Stimulated activated CD4-positive, alpha-beta T cell treated with anti-CD3 and anti-CD28 coated beads, Interleukin-15, amount 100 ng/mL, for 48 hours (primary cell): ENCODE results near the gene PKNOX2.

ENCODE experiments used
- DNase-seq, 2 donors: peaks; one replicate each; pipeline ENCODE4 v3.0.0-alpha.2; 2020; ENCODE audit warnings: low read depth in 2 of 2

The PKNOX2 gene

GRCh38 chr11:125164422-125165110 is at the start of gene PKNOX2:
Gene PKNOX2, plus strand, starts transcription at chr11:125164751. Its CDS starts 186,555 bp downstream, at chr11:125351306.
- DNase-seq = peak; percentile 45 to 61

- DNase-seq = no peak
Measured at GRCh38 chr11:125117429-125117828, 47.1 kb upstream of the PKNOX2 start.

GRCh38 chr11:125123194-125123946 is 41.2 kb upstream of the PKNOX2 start:
- DNase-seq = no peak

- peak; percentile 10 to 33 for DNase-seq
Measured at GRCh38 chr11:125123947-125124617, 40.5 kb upstream of the PKNOX2 start.

- DNase-seq = no peak
Measured at GRCh38 chr11:125124618-125124992, 39.9 kb upstream of the PKNOX2 start.

GRCh38 chr11:125128450-125128849 is 36.1 kb upstream of the PKNOX2 start:
- no peak for DNase-seq

- no peak for DNase-seq
Measured at GRCh38 chr11:125129316-125129993, 35.1 kb upstream of the PKNOX2 start.

GRCh38 chr11:125132071-125132470 is 32.5 kb upstream of the PKNOX2 start:
- no peak for DNase-seq

- DNase-seq = no peak
Measured at GRCh38 chr11:125132596-125132995, 32.0 kb upstream of the PKNOX2 start.

GRCh38 chr11:125136001-125136400 is 28.6 kb upstream of the PKNOX2 start:
- no peak for DNase-seq

GRCh38 chr11:125138966-125139365 is 25.6 kb upstream of the PKNOX2 start:
- no peak for DNase-seq

- DNase-seq = no peak
Measured at GRCh38 chr11:125139778-125140177, 24.8 kb upstream of the PKNOX2 start.

- DNase-seq = no peak
Measured at GRCh38 chr11:125140233-125140632, 24.3 kb upstream of the PKNOX2 start.

- no peak for DNase-seq
Measured at GRCh38 chr11:125141178-125141577, 23.4 kb upstream of the PKNOX2 start.

- DNase-seq = peak in 1 of 2 donors; percentile 38
Measured at GRCh38 chr11:125141686-125142535, 22.6 kb upstream of the PKNOX2 start.

GRCh38 chr11:125146232-125146631 is 18.3 kb upstream of the PKNOX2 start:
- no peak for DNase-seq

GRCh38 chr11:125147280-125147679 is 17.3 kb upstream of the PKNOX2 start:
- DNase-seq = no peak

GRCh38 chr11:125148011-125148410 is 16.5 kb upstream of the PKNOX2 start:
- no peak for DNase-seq

GRCh38 chr11:125148743-125149142 is 15.8 kb upstream of the PKNOX2 start:
- DNase-seq = no peak

GRCh38 chr11:125153837-125154236 is 10.7 kb upstream of the PKNOX2 start:
- no peak for DNase-seq
